Pancreas (tissue), 10 donors: ENCODE data around the gene HDHD5. TPM values are rescaled to one million over a fixed set of nuclear protein-coding genes. Genes with fewer than 3 reads are reported as not detected.

ENCODE experiments used
- ATAC-seq, 4 donors: fragments of 200-7000 bp; cut with Tn5 transposase; one replicate each; pipeline versions ENCODE4 v1.8.0 to v1.9.1; 2020; ENCODE audit warnings: mild to moderate bottlenecking in 4 of 4, moderate library complexity in 4 of 4
- DNase-seq, 6 donors: peaks; one replicate each; pipeline ENCODE4 v3.0.0-alpha.2; 2020
- FAIRE-seq: peaks from 2 replicates; lab custom pipeline; 2012; peaks lifted over from hg19 to GRCh38; lab: Jason Lieb, UNC
- H3K27ac ChIP-seq, 4 donors: fragments of 200-600 bp; sonication (generic); 1 replicate in 3 of 4; 2 replicates in 1 of 4; pipeline versions ENCODE4 v1.5.0 to v1.8.0; 2020
- H3K27me3 ChIP-seq, 4 donors: fragments of 200-600 bp; one replicate each; pipeline ENCODE4 v1.8.0; 2021
- H3K36me3 ChIP-seq, 3 donors: fragments of 200-600 bp; sonication (generic) in 1 of 3; one replicate each; pipeline versions ENCODE4 v1.5.0 to v1.8.0; 2020 to 2021
- H3K4me1 ChIP-seq, 3 donors: fragments of 200-600 bp; one replicate each; pipeline ENCODE4 v1.8.0; 2021
- H3K4me3 ChIP-seq, 4 donors: fragments of 200-600 bp; sonication (generic) in 2 of 4; one replicate each; pipeline versions ENCODE4 v1.5.0 to v1.8.0; 2020 to 2021
- H3K9me3 ChIP-seq, 4 donors: fragments of 200-600 bp; one replicate each; pipeline ENCODE4 v1.8.0; 2021
- WGBS, 2 donors: extraction: QIAGEN DNeasy Blood & Tissue Kit; methylation state at CpG; one replicate each; pipeline ENCODE4 v1.1.7; 2013; 5-methylcytosine and 5-hydroxymethylcytosine counted together
- intact Hi-C, 3 donors: fragments of 100-400 bp; cut with DNase I; formaldehyde crosslinking; loops; one replicate each; pipeline versions ENCODE4 v1.11.1 to v1.14.2; 2022
- polyA plus RNA-seq, 2 donors: library from polyadenylated mRNA; stranded (reverse); fragments of 200-250 nt; gene quantifications; one replicate each; pipeline ENCODE4 v1.2.3, GENCODE V29; 2013
- total RNA-seq, 6 donors: library from RNA; stranded (reverse); fragmentation: NEBNext Ultra II Directional in 4 of 6; extraction: Animal tissue kit (Norgen Biotek cat#: 25700) in 4 of 6; gene quantifications; one replicate each; pipeline versions ENCODE4 v1.2.1 to v1.2.4, GENCODE V29; 2021 to 2023
- TF ChIP-seq, protein P1 (sequence below), 4 donors: fragments of 200-600 bp; sonication (generic) in 3 of 4; IDR thresholded peaks; one replicate each; pipeline versions ENCODE4 v1.5.0 to v1.8.0; 2021; ENCODE audit warnings: antibody characterized with exemption in 4 of 4
- donor health status: healthy with polysubstance abuse.
- donor health status: DM: no; HTN: no; CAD: no; lungs with moderate emphysema.
- donor health status: DM: no; HTN: no; CAD: no.
- donor health status: control.
- donor health status: control.
- donor health status: Bipolar disorder and iron deficiency.
- donor health status: DM: yes; HTN: yes; CAD: no.
- donor health status: DM: no; HTN: no; CAD: no.
- donor health status: DM: no; HTN: no; CAD: no.
- donor health status: DM: yes; HTN: yes; CAD: no.

The HDHD5 gene
- total and polyA plus RNA-seq, 8 donors, result 10.5 to 43.6 (median 17.0) TPM

DNA sequence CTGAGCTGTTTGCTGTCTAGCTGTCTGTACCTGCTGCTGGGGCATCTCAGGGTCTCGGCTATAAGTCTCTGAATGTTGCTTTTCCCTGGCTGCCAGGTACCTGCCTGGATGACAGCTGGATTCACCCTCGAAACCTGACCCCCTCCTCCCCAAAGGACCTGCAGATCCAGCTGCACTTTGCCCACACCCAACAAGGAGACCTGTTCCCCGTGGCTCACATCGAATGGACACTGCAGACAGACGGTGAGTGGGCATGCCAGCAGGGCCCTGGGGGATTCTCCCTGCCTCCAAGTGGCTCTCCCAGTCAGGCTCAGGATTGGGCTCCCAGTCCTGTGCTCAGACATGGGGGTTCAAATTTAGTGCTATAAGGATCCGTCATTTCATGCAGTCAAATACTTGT lies 61.4 kb downstream of the HDHD5 start:
- peaks cover 0 to 5% (median 0%) of the 10 kb centered on the region in 3 donors for H3K4me1 ChIP-seq
- FAIRE-seq (no peak), DNase-seq (no peak), ATAC-seq (no peak)
- whole genome bisulfite sequencing, 2 donors, result 84 to 90% methylated on average over 6 of the region's 6 CpGs
- intact Hi-C loops, result no loop called here
- peaks cover 0 to 46% (median 13%) of the 10 kb centered on the region in 3 donors for H3K36me3 ChIP-seq
- no peaks in the 10 kb centered on the region for H3K9me3 ChIP-seq
- no peak overlapping the region for H3K4me3 ChIP-seq
- no peaks in the 10 kb centered on the region for H3K27me3 ChIP-seq
- TF ChIP-seq, protein P1, sequence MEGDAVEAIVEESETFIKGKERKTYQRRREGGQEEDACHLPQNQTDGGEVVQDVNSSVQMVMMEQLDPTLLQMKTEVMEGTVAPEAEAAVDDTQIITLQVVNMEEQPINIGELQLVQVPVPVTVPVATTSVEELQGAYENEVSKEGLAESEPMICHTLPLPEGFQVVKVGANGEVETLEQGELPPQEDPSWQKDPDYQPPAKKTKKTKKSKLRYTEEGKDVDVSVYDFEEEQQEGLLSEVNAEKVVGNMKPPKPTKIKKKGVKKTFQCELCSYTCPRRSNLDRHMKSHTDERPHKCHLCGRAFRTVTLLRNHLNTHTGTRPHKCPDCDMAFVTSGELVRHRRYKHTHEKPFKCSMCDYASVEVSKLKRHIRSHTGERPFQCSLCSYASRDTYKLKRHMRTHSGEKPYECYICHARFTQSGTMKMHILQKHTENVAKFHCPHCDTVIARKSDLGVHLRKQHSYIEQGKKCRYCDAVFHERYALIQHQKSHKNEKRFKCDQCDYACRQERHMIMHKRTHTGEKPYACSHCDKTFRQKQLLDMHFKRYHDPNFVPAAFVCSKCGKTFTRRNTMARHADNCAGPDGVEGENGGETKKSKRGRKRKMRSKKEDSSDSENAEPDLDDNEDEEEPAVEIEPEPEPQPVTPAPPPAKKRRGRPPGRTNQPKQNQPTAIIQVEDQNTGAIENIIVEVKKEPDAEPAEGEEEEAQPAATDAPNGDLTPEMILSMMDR (IDR thresholded peaks at IDR 0.05), result no peak
- H3K27ac ChIP-seq, result no peak overlapping the region

DNA sequence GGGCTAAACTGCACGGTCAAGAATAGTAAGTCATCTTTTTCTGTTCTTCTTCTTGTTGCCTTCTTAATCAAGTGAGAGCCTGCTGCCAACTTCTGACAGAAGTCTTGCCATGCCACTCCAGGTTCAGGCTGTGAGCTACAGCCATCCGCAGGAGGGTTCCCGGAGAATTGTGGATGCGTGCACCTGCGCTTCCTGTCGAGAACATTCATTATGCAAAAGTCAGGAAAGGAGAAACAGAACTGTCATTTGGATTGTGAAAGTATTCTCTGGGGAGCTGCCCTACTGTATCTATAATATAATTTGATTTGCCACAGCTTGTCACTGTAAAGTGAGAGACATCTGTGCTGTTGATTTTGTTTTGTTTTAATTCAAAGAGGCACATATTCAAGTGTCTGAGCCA lies 62.0 kb downstream of the HDHD5 start:
- no peaks in the 10 kb centered on the region for H3K9me3 ChIP-seq
- no peak for FAIRE-seq
- ATAC-seq, result no peak
- intact Hi-C loops, result no loop called here
- DNase-seq, result no peak
- TF ChIP-seq, protein P1 (IDR thresholded peaks at IDR 0.05), result no peak
- no peak overlapping the region for H3K27ac ChIP-seq
- peaks cover 0 to 40% (median 13%) of the 10 kb centered on the region in 3 donors for H3K36me3 ChIP-seq
- 84 to 94% methylated on average over 6 of the region's 6 CpGs for WGBS, 2 donors
- no peak overlapping the region for H3K4me3 ChIP-seq
- no peaks in the 10 kb centered on the region for H3K27me3 ChIP-seq
- peaks cover 0 to 5% (median 0%) of the 10 kb centered on the region in 3 donors for H3K4me1 ChIP-seq

DNA sequence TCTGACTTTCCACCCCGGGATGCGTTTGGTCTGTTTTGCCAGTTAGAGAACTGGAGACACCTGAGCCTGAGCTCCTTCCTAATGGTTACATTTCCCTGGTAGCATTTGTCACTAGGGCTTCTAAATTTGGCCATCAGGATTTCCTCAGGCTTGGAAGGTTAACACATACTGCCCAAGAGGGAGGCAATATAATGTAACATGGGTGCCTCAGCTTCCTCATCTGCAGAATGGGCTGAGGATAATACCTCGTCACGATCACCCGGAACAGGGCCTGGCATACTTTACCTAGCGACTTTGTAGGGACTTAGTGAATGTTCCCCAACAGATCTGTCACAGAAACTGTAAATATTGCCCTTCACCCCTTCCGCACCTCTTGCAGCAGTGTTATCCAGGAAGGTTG lies 63.0 kb downstream of the HDHD5 start:
- H3K36me3 ChIP-seq, result peaks cover 0 to 31% (median 13%) of the 10 kb centered on the region in 3 donors

DNA sequence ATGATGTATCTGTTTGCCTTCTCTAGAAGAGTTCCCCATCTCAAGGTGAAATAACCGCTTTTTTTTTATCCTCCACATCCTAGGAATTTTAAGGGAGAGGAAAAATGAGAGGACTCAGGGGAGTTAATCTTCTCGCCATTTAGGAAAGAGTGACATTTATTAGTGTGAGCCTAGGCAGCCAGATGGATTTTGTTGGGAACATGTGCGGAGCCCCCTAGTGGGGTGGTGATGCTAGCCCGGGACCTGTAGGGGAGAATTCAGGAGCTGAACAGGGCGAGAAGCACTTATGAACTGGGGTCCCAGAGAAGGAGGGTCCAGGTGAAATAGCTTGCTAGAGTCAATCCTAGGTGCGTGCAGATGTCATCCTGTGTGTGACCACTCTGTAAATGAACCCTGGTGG lies 63.5 kb downstream of the HDHD5 start:
- Histone ChIP-seq H3K4me1 (peaks cover 0 to 5% (median 0%) of the 10 kb centered on the region in 3 donors), H3K9me3 (no peaks in the 10 kb centered on the region), H3K36me3 (peaks cover 0 to 27% (median 9%) of the 10 kb centered on the region in 3 donors), H3K4me3 (no peak overlapping the region), H3K27me3 (no peaks in the 10 kb centered on the region), H3K27ac (no peak overlapping the region)
- TF ChIP-seq, protein P1 (IDR thresholded peaks at IDR 0.05), result no peak
- DNase-seq, result no peak
- ATAC-seq, result no peak
- 95 to 98% methylated on average over 6 of the region's 6 CpGs for WGBS, 2 donors
- intact Hi-C loops, result no loop called here
- FAIRE-seq, result no peak

More for the DNA sequence above, 63.0 kb downstream of the HDHD5 start:
- intact Hi-C loops, result no loop called here
- Histone ChIP-seq H3K4me3 (no peak overlapping the region), H3K9me3 (no peaks in the 10 kb centered on the region), H3K27me3 (no peaks in the 10 kb centered on the region), H3K27ac (no peak overlapping the region), H3K4me1 (peaks cover 0 to 5% (median 0%) of the 10 kb centered on the region in 3 donors)
- DNase-seq (no peak), ATAC-seq (no peak), FAIRE-seq (no peak)
- WGBS, 2 donors, result 89 to 95% methylated on average over 7 of the region's 7 CpGs
- TF ChIP-seq, protein P1 (IDR thresholded peaks at IDR 0.05), result no peak

DNA sequence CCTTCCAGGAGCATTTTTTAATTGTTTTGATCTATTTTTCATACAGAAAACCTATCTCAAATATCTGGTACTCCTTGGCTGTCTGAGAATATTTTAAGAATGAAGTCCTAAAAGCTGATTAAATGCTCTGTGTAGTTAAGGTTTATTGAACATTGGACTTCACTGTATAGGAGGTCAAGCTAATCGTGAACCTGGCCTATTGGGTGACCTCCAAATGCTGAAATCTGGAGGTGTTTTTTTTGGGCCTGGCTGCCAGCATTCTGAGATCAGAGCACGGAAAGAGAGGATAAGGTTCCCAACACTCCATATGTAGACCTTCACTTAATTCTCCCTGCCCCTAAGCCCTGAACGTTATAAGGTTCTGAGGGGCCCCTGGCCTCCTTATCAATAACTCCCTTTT lies 66.0 kb downstream of the HDHD5 start:
- peak in 1 of 4 donors; percentile 22 for ATAC-seq
- Histone ChIP-seq H3K9me3 (no peaks in the 10 kb centered on the region), H3K4me3 (no peak overlapping the region), H3K36me3 (peaks cover 0 to 4% (median 0%) of the 10 kb centered on the region in 3 donors), H3K27me3 (no peaks in the 10 kb centered on the region), H3K27ac (no peak overlapping the region), H3K4me1 (peaks cover 0 to 5% (median 0%) of the 10 kb centered on the region in 3 donors)
- intact Hi-C loops, result no loop called here
- TF ChIP-seq, protein P1 (IDR thresholded peaks at IDR 0.05), result no peak
- no peak for FAIRE-seq
- WGBS, 2 donors, result 34 to 35% methylated on average over 3 of the region's 3 CpGs
- no peak for DNase-seq
